Epithelial cell of prostate (primary cell): Measurements from ENCODE around the gene FANCI.

Source experiments
- DNase-seq: peaks from one replicate; pipeline ENCODE4 v3.0.0-alpha.2; 2011; ENCODE audit warnings: low read depth, low spot score
- H3K27ac ChIP-seq: fragments of 450-650 bp; 2 replicates; pipeline ENCODE4 v1.5.1; 2017; ENCODE audit warnings: mild to moderate bottlenecking

FANCI gene

DNA sequence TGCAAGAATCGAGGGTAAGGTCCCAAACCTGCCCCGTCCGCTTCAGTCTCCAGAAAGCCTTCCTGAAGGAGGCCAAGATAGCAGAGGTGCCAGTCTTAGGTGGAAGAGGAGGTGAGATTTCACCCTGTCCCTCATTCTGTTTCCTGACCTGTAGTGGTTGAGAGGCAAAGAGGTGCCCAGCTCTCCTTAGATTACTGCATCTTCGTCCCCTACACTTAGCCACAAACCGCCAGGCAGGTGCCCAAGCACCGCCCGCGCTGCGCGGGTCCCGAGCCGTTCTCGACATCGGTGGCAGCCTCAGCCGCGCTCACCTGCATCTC, 114.6 kb downstream of the FANCI start:
- DNase-seq: no peak
- no peak overlapping the region for H3K27ac ChIP-seq

DNA sequence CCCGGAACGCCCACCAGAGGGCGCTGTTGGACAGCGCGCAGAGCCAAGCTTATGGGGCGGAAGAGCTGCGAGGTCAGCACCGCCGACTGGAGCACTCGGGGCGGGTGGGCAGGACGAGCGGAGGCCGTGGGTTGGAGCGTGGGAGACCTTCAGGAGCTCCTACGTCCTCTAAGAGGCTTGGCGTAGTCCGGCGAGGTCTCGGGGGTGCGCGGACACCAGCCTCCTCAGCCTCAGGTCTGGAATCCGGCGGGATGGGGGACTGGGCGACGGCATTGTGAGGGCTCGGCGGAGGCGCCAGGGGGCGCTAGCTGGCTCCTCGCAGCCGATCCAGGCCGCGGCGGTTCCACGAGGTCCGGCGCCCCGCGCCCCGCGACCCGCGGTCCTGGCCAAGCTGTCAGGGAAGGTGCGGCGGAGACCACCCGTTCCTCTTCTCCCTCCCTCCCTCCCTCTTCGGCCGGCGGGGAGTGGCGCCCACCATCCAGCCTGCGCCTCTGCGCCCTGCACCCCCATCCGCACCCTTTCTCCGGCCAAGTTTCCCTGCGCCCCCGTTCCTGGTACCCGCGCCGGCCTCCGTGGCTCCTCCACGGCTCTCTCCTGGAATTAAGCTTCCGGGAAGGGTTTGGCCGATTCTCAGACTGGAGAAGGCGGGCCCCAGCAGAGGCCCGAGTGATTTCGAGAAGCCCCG, 115.1 kb downstream of the FANCI start:
- DNase-seq: no peak
- no peak overlapping the region for H3K27ac ChIP-seq

DNA sequence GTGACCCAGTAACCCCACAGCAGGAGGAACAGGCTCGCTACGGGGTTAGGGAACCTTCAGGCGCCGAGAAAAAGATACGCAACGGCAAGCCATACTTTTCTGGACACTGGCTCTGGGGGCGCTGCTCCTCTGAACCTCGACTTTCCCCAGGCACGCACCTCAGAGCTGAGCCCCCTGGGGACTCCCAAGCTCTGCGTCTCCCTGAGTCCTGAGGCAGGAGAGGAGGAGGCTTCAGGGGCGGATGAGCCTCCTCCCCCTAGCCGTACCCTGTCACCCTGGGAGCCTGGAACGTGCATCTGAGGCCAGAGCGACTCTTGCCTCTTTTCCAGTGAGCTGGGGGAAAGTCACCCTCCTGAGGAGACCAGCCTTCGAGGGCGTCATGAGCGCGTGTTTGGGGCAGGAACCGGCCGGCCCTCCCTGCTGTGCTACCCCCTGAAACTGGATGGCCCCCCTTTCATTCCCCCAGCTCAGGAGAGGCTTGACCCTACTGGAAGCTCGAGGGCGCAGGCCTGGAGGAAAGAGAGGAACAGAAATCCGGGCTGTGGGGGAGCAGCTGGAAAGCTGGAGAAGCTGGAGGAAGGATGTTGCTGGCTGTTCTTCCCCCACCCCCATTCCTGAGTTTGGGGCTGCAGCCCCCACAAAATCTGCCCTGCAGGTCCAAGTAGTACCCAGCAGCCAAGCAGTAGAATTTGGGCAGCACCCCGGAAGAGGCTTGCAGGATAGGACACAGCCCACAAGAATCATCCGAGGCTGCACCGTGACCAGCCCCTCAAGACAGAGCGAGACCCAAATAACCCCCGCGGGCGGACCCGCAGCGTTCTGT, 115.9 kb downstream of the FANCI start:
- DNase-seq: no peak
- no peak overlapping the region for H3K27ac ChIP-seq

DNA sequence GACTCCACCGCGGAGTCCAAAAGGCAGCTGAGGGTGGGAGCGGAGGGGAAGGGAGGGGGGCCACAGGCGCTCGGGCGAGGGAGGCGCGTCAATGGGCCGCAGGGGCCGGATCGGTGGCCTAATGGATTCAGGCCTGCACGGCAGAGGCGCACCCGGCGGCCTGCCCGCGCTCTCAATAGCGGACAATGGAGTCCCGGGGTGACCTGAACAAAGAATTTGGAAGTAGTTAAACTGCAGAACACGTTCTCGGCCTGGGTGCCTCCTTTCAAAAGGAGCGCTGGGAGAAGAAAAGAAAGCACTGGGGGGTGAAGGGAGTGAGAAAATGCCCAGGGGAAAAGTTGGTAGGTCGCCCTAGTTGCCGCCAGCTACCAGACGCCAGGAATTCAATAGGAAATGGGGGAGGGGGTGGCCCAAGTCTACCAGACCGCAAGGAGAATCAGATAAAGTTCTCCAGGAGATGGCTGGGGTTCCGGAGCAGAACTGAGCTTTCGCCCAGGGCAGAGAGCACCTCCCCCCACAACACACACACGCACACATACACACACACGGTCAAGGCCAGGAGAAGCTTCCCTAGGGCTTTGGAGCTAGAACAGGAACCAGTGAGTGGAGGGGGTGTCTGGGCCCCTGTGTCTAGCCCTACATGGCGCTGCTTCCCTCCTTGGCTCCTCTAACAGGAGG, 116.7 kb downstream of the FANCI start:
- DNase-seq: no peak

DNA sequence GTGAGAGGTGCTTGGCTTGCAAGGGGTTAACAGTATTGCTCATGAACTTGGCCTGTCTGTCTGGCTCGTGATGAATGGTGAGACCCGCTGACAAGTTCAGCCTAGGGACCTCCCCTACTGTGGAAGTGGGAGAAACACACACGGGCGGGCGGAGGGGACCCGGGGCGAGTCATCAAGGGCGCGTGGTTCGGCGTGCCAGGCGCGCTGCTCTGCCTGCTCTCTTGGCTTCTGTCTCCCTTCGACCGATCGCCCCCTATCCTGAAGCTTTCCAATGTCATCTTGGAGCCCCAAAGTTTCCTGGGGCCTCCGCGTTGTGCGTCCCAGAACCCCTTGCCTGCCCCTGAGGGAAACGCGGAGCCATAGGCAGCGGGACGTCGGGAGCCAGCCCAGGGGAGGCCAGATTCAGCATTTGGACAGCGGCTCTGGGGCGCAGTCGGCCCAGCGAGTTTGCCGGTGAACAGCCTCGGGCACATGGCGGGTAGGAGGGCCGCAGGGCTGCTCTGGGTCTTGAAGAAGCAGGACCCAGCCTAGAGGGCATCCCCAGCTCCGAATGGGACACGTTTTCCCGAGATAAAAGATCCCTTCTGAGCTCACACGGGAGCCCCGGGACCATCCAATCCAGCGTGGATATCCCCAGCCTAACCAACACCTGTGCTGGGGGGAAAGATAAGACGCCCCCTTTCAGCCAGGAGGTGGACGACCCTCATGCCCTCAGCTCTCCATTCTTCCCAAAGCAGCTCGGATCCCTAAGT, 117.8 kb downstream of the FANCI start:
- DNase-seq: no peak
- H3K27ac ChIP-seq: no peak overlapping the region

More for the DNA sequence above, 116.7 kb downstream of the FANCI start:
- H3K27ac ChIP-seq: no peak overlapping the region

DNA sequence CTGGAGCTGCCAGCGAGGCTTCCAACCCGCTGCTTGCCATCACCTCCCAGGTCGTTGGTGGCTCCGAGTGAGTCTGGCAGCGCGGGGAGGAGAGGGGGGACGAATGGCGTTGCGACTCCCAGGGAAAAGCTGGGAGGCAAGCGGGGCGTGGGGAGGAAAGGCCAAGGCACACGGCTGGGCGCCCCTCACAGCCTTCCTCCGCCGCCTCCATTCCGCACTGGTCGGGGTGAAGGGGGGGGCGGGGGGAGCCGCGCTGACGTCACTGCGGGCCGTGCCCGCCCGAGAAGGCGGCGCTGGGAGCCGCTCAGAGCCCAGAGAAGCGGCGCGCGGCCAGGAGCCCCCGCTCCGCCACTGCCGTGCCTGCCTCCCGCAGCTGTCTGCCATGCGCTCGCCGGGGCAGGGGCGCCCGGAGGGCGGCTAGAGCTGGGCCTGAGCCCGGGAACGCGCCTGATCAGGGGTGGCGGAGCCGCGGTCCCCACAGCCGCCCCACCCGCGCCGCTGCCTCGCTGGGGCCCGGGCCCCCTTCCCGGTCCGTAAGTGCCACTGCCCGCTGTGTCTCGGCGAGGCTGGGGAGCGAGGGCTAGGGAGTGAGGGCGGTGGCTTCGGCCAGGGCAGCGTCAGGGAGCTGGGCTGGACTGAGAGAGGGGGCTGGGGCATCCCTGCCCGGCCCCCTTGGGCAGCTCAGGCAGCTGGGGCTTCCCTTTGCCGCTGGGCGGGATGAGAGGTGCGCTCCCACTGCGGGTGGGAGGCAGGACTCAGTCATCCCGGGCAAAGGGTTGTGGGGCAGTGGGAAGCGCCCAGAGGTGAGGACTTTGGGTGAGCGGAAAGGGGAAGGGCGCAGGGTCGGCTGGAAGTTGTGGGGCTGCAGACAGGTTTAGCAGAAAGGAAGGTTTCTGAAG, 118.7 kb downstream of the FANCI start:
- H3K27ac ChIP-seq: no peak overlapping the region
- no peak for DNase-seq

DNA sequence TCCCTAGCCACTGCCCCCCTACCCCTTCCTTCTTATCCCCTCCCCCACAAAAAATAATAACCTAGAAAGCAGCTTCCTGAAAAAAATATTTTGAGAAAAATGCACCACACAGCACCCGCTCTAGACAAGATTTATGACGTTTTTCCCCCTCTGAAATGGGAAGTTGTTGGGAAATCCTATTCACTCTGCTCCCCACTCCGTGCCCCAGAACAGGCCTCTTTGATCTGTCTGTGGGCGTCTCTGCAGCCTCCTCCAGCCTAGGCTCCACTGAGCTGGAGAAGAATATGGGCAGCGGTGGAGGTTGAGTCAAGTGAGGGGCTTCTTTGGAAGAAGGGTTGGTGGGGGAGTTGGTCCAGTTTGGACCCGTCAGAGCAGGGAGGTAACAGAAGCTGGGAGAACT, 119.4 kb downstream of the FANCI start:
- no peak overlapping the region for H3K27ac ChIP-seq
- DNase-seq: no peak

DNA sequence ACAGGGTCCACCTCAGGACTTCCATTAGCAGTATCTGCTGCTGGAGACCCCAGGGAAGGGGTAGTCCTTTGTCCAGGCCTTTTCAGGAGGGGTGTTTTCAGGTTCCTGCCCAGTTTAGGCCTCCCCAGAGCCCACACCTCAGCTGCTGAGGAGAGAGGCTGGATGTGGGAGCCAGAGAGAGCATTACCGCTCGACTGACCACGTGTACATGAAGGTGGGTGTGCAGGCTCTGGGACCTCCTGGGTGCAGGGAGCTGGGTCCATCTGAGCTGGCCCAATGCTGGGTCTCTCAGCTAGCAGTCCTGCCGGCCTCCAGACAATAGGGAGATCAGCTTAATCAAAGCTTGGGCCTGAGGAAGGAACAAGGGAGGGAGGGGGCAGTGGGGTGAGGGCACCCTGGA, 120.0 kb downstream of the FANCI start:
- no peak for DNase-seq
- no peak overlapping the region for H3K27ac ChIP-seq

DNA sequence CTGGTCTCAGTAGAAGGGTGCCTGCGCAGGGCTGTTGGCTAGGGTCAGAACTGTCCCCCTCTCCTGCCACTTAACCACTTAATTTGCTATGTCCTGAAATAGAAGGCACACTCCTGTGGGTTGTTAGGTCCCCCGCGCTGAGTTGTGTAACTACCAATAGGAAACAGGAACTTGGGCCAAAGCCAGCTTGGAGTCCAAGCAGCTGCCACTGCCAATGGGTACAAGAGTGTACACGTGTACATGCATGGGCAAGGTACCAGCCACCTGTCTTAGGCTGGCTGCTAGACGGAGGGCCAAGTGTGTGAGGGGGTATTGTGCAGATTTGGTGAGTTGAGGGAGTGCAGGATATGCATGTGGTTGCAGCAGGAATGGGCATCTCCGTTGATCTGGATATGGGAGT, 120.6 kb downstream of the FANCI start:
- no peak for DNase-seq
- no peak overlapping the region for H3K27ac ChIP-seq

DNA sequence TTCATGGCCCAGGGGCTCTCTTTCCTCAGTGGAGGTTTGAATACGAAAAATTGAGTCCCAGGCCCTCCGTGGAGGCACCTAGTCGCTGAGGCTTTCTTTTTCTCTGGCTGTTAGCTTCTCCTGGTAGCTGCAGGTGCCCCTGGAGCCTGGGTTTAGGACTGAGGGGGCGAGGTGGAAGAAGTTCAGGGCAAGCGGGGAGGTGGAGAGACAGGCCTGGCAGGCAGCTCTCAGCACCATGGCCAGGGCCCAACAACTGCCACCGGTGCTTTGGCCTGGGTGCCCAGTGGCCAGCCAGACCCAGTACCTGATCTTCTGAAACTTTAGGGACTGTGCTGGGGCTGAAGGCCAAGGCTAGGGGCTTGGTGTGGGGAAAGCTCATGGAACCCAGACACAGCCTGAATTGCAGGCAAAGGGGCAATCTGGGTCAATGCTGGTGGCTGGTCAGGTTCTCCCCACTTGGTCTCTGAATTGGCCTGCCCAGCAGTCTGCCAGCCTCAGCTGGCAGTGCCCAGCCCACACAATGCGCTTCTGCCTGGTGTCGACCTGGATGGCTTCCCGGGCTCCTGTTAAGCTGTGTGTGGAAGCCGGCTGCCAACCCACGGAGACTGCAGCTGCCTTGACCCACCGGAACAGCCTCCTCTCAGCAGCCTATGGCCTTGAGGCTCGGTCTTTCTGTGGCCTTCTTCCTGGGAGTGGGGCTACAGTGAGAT, 121.1 kb downstream of the FANCI start:
- H3K27ac ChIP-seq: no peak overlapping the region
- no peak for DNase-seq

DNA sequence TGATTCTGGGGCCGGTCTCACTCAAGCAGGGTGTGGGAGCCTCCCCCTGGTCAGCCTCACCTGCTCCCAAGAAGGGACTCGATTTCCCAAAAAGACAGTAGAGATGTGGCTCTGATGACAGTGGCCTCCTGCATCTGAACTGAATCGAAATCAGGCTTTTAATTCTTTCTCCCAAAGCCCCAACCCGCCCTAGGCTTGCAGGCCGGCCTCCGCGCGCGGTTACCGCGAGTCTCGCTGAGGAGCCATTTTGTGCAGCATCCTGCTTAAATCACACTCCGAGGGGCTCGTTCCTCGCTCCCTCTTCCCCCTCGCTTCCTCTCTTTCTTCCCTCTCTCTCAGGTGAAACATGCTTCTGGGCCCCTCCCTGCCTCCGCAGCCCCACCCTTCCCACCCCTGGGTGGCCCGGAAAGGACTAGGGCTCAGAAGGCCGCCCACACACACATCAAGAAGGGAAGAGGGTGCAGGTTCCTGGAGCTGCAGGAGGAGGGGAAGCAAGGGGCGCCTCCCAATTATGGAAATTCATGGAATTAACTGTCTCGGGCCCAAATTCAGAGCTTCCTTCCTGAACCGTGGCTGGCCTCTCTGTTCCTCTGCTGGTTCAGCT, 121.8 kb downstream of the FANCI start:
- no peak overlapping the region for H3K27ac ChIP-seq
- no peak for DNase-seq
